GM19240 (cell line): ENCODE measurements around the gene EEF1G.
A peak's percentile ranks its signal among the peaks of the same experiment; 100 is the strongest.
"Not testable (repeated sequence)": the region's sequence is repeated elsewhere in the genome, so short reads cannot be mapped to it uniquely, and the experiment has no call there.

Source experiments
- DNase-seq: peaks from one replicate; pipeline ENCODE4 v3.0.0; 2011; ENCODE audit warnings: low spot score; ENCODE audit not compliant: insufficient read length

Gene EEF1G

GRCh38 chr11:62573592-62574362, at the start of gene EEF1G:
EEF1G (minus strand) TSS chr11:62573891; CDS start chr11:62573842, 49 bp downstream.
- DNase-seq = peak; percentile 89

- no peak for DNase-seq
Observed at GRCh38 chr11:62622476-62623089, 48.9 kb upstream of the EEF1G start.

- DNase-seq = peak; percentile 98
Observed at GRCh38 chr11:62621567-62622470, 48.1 kb upstream of the EEF1G start, which contains the start of gene B3GAT3. B3GAT3 (minus strand) TSS chr11:62621986; CDS start chr11:62621947, 39 bp downstream.

GRCh38 chr11:62621027-62621566, 47.4 kb upstream of the EEF1G start:
- DNase-seq = no peak

- DNase-seq = not testable (repeated sequence)
Observed at GRCh38 chr11:62616957-62617356, 43.3 kb upstream of the EEF1G start.

- no peak for DNase-seq
Observed at GRCh38 chr11:62615521-62615920, 41.8 kb upstream of the EEF1G start.

- no peak for DNase-seq
Observed at GRCh38 chr11:62614275-62614674, 40.6 kb upstream of the EEF1G start.

GRCh38 chr11:62613291-62613778, 39.6 kb upstream of the EEF1G start:
- DNase-seq = no peak

- peak; percentile 75 for DNase-seq
Observed at GRCh38 chr11:62612366-62613290, 38.9 kb upstream of the EEF1G start, which contains the start of the genes EML3 and ROM1. EML3 (minus strand) TSS chr11:62612775; CDS start chr11:62612457, 318 bp downstream. ROM1 (plus strand) TSS chr11:62613257; CDS start chr11:62613282, 25 bp downstream.

- DNase-seq = peak; percentile 36
Observed at GRCh38 chr11:62611705-62612365, 38.1 kb upstream of the EEF1G start.

GRCh38 chr11:62610814-62611704, 37.4 kb upstream of the EEF1G start:
- DNase-seq = no peak

GRCh38 chr11:62610403-62610802, 36.7 kb upstream of the EEF1G start:
- no peak for DNase-seq

GRCh38 chr11:62608776-62609175, 35.1 kb upstream of the EEF1G start:
- no peak for DNase-seq

GRCh38 chr11:62607714-62608113, 34.0 kb upstream of the EEF1G start:
- DNase-seq = no peak

GRCh38 chr11:62605902-62606301, 32.2 kb upstream of the EEF1G start:
- DNase-seq = no peak

- no peak for DNase-seq
Observed at GRCh38 chr11:62605467-62605866, 31.8 kb upstream of the EEF1G start.

GRCh38 chr11:62604460-62605120, 30.9 kb upstream of the EEF1G start:
- DNase-seq = no peak

GRCh38 chr11:62603776-62604299, 30.1 kb upstream of the EEF1G start:
- DNase-seq = no peak
